HFFc6 (cell line): Measurements from ENCODE around the gene CDH2. TPM values are rescaled to one million over a fixed set of nuclear protein-coding genes. Genes with fewer than 3 reads are reported as not detected.
A peak's percentile ranks its signal among the peaks of the same experiment; 100 is the strongest.

Experiments used
- DNase-seq: peaks from one replicate; pipeline ENCODE4 v3.0.0-alpha.2; 2018
- H3K27ac Mint-ChIP-seq: 2 replicates; pipeline ENCODE4 v1.8.0; 2020; ENCODE audit warnings: mild to moderate bottlenecking, mixed read lengths
- H3K27me3 Mint-ChIP-seq: 2 replicates; pipeline ENCODE4 v1.8.0; 2021; ENCODE audit warnings: mild to moderate bottlenecking, moderate library complexity, mixed read lengths; ENCODE audit not compliant: insufficient read depth
- H3K36me3 Mint-ChIP-seq: 2 replicates; pipeline ENCODE4 v1.8.0; 2021; ENCODE audit warnings: low read depth, mixed read lengths
- H3K4me1 Mint-ChIP-seq: 2 replicates; pipeline ENCODE4 v1.8.0; 2020; ENCODE audit warnings: low read depth, mixed read lengths
- H3K4me3 Mint-ChIP-seq: 2 replicates; pipeline ENCODE4 v1.8.0; 2020; ENCODE audit warnings: mild to moderate bottlenecking, moderate library complexity, mixed read lengths
- H3K9me3 Mint-ChIP-seq: 2 replicates; pipeline ENCODE4 v1.8.0; 2020; ENCODE audit warnings: mild to moderate bottlenecking, mixed read lengths
- CTCF ChIP-seq: fragments of 200-600 bp; sonication (generic); IDR thresholded peaks from 2 replicates; pipeline ENCODE4 v1.5.0; 2021; ENCODE audit warnings: antibody characterized with exemption, mild to moderate bottlenecking
- total RNA-seq, 6 experiments: library from RNA; stranded (reverse); fragmentation: NEBNext Ultra II Directional; extraction: Animal tissue kit (Norgen Biotek cat#: 25700); gene quantifications; 2 replicates in 1 of 6; 3 replicates in 5 of 6; pipeline ENCODE4 v1.2.3, GENCODE V29; 2021

Gene CDH2
- total RNA-seq, 6 experiments from 2014 or later: 194 to 317 (median 206) TPM

GRCh38 chr18:28007841-28008240, 169.1 kb downstream of the CDH2 start:
- peak; percentile 30 for DNase-seq
- peak overlapping the region; percentile 36; the same call in 1 of the 2 replicates for H3K27ac Mint-ChIP-seq
- no peak overlapping the region for H3K4me3 Mint-ChIP-seq
- H3K27me3 Mint-ChIP-seq: no peaks in the 10 kb centered on the region; the same call in 1 of the 2 replicates
- peaks cover 27% of the 10 kb centered on the region for H3K36me3 Mint-ChIP-seq
- peaks cover 89% of the 10 kb centered on the region for H3K4me1 Mint-ChIP-seq
- no peak for TF ChIP-seq CTCF
- H3K9me3 Mint-ChIP-seq: no peaks in the 10 kb centered on the region

GRCh38 chr18:28005164-28005563, 171.8 kb downstream of the CDH2 start:
- peaks cover 1% of the 10 kb centered on the region; the same call in 1 of the 2 replicates for H3K27me3 Mint-ChIP-seq
- no peak overlapping the region for H3K4me3 Mint-ChIP-seq
- H3K4me1 Mint-ChIP-seq: peaks cover 74% of the 10 kb centered on the region
- H3K27ac Mint-ChIP-seq: no peak overlapping the region
- TF ChIP-seq CTCF: no peak
- H3K9me3 Mint-ChIP-seq: no peaks in the 10 kb centered on the region
- peaks cover 36% of the 10 kb centered on the region for H3K36me3 Mint-ChIP-seq
- DNase-seq: no peak

- Mint-ChIP-seq H3K36me3 (peaks cover 41% of the 10 kb centered on the region), H3K4me3 (no peak overlapping the region), H3K9me3 (no peaks in the 10 kb centered on the region), H3K27me3 (peaks cover 4% of the 10 kb centered on the region; the same call in 1 of the 2 replicates), H3K27ac (no peak overlapping the region), H3K4me1 (peaks cover 69% of the 10 kb centered on the region)
- no peak for DNase-seq
- no peak for TF ChIP-seq CTCF
Observed at GRCh38 chr18:28004606-28005005, 172.3 kb downstream of the CDH2 start.

GRCh38 chr18:28003451-28003850, 173.5 kb downstream of the CDH2 start:
- no peak for TF ChIP-seq CTCF
- peak overlapping the region; percentile 15 for H3K27ac Mint-ChIP-seq
- peak; percentile 62 for DNase-seq
- peaks cover 50% of the 10 kb centered on the region for H3K36me3 Mint-ChIP-seq
- H3K4me3 Mint-ChIP-seq: peak overlapping the region; percentile 31
- peaks cover 57% of the 10 kb centered on the region for H3K4me1 Mint-ChIP-seq
- no peaks in the 10 kb centered on the region for H3K9me3 Mint-ChIP-seq
- peaks cover 4% of the 10 kb centered on the region; the same call in 1 of the 2 replicates for H3K27me3 Mint-ChIP-seq

- Mint-ChIP-seq H3K27ac (0 out of 2 replicates have a peak overlapping the region, but pooled peaks have one; percentile 46), H3K4me3 (no peak overlapping the region; the same call in 1 of the 2 replicates), H3K27me3 (peaks cover 4% of the 10 kb centered on the region; the same call in 1 of the 2 replicates), H3K4me1 (peaks cover 51% of the 10 kb centered on the region), H3K9me3 (no peaks in the 10 kb centered on the region), H3K36me3 (peaks cover 54% of the 10 kb centered on the region)
- no peak for TF ChIP-seq CTCF
- DNase-seq: no peak
Observed at GRCh38 chr18:28002841-28003240, 174.1 kb downstream of the CDH2 start.
